SU-DHL-6 (cell line): ENCODE data around the gene ADM5.
A peak's percentile ranks its signal among the peaks of the same experiment; 100 is the strongest.

Experiments used
- H2AFZ ChIP-seq: fragments of 200-600 bp; sonication (generic); 2 replicates; pipeline ENCODE4 v1.6.1; 2014; ENCODE audit warnings: low read depth, mild to moderate bottlenecking, moderate library complexity, mixed read lengths, antibody characterized with exemption, low read length; ENCODE audit not compliant: severe bottlenecking
- H3F3A ChIP-seq: fragments of 200-600 bp; shearing (Covaris generic); 2 replicates; pipeline ENCODE4 v1.6.0; 2016; ENCODE audit warnings: antibody characterized with exemption, mild to moderate bottlenecking; ENCODE audit not compliant: insufficient read depth
- H3K27ac ChIP-seq: fragments of 200-600 bp; sonication (generic); 2 replicates; pipeline ENCODE4 v1.5.1; 2016; ENCODE audit warnings: low read depth, mild to moderate bottlenecking, low read length, moderate library complexity, mixed read lengths
- H3K27me3 ChIP-seq: fragments of 200-600 bp; sonication (generic), shearing (Covaris generic); 2 replicates; pipeline ENCODE4 v1.6.0; 2014; ENCODE audit warnings: mild to moderate bottlenecking, low read length
- H3K36me3 ChIP-seq: fragments of 200-600 bp; sonication (generic); 2 replicates; pipeline ENCODE4 v1.6.1; 2014; ENCODE audit warnings: mild to moderate bottlenecking, low read length, mixed read lengths
- H3K4me2 ChIP-seq: fragments of 300-600, 200-600 bp; shearing (Covaris generic), sonication (generic); 2 replicates; pipeline ENCODE4 v1.6.0; 2014; ENCODE audit warnings: low read length, low read depth, mild to moderate bottlenecking; ENCODE audit not compliant: poor library complexity, severe bottlenecking
- H3K4me3 ChIP-seq: fragments of 200-600 bp; sonication (generic); 2 replicates; pipeline ENCODE4 v1.5.1; 2014; ENCODE audit warnings: antibody characterized with exemption, low read length, mild to moderate bottlenecking, mixed read lengths; ENCODE audit not compliant: insufficient read depth, poor library complexity, severe bottlenecking
- H3K79me2 ChIP-seq: fragments of 200-600 bp; sonication (generic); 2 replicates; pipeline ENCODE4 v1.6.1; 2014; ENCODE audit warnings: mild to moderate bottlenecking, low read length, moderate library complexity; ENCODE audit not compliant: insufficient read depth
- H3K9ac ChIP-seq: fragments of 200-600 bp; sonication (generic); 2 replicates; pipeline ENCODE4 v1.7.0; 2014; ENCODE audit warnings: mild to moderate bottlenecking, low read length
- H3K9me2 ChIP-seq: fragments of 200-600 bp; sonication (generic); replicated peaks from 2 replicates; pipeline ENCODE4 v1.6.1; 2014; ENCODE audit warnings: low read length; ENCODE audit not compliant: insufficient read depth
- H3K9me3 ChIP-seq: fragments of 200-600 bp; sonication (generic); 2 replicates; pipeline ENCODE4 v1.6.1; 2014; ENCODE audit warnings: low read length, mixed read lengths; ENCODE audit not compliant: insufficient read depth
- H4K20me1 ChIP-seq: fragments of 200-600 bp; sonication (generic); 2 replicates; pipeline ENCODE4 v1.6.1; 2014; ENCODE audit warnings: low read depth, mild to moderate bottlenecking, antibody characterized with exemption, low read length, moderate library complexity, mixed read lengths
- EZH2phosphoT487 ChIP-seq: fragments of 200-600 bp; sonication (generic), shearing (Covaris generic); conservative IDR thresholded peaks from 2 replicates; pipeline ENCODE4 v1.6.1; 2018; ENCODE audit warnings: mild to moderate bottlenecking, antibody characterized with exemption, low read length, moderate library complexity, mixed read lengths
- TF ChIP-seq, protein P1 (sequence below): fragments of 200-600 bp; sonication (generic); IDR thresholded peaks from one replicate; pipeline ENCODE4 v1.5.1; 2017; ENCODE audit warnings: antibody characterized with exemption, mild to moderate bottlenecking, low read length, moderate library complexity; ENCODE audit not compliant: insufficient read depth, poor library complexity, severe bottlenecking

The ADM5 gene

DNA sequence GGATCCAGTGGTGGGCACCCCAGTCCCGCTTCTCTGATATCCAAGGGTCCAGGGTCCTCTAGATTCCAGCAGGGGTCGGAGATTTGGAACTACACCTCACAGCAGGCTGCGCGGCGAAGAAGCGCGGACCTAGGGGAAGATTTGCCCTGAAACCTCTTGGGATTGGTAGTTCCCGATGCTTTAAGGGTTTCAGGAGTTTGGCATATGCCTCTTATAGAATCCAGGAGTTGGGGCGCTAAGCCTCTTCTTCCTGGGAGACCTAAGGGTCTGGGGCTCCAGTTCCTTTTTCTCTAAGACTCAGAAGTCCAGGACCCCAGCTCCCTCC is 23.3 kb upstream of the ADM5 start:
- Histone ChIP-seq H3F3A (no peaks in the 10 kb centered on the region), H3K27me3 (no peaks in the 10 kb centered on the region), H4K20me1 (no peaks in the 10 kb centered on the region), H2AFZ (no peak overlapping the region), H3K9me2 (no peaks in the 10 kb centered on the region), H3K27ac (peak overlapping the region; percentile 90), H3K79me2 (peaks cover 44% of the 10 kb centered on the region), H3K36me3 (no peaks in the 10 kb centered on the region), H3K9me3 (no peaks in the 10 kb centered on the region), H3K4me3 (peak overlapping the region; percentile 96), H3K9ac (peak overlapping the region; percentile 90), H3K4me2 (peak overlapping the region; percentile 96)
- TF ChIP-seq EZH2phosphoT487 = no peak
- TF ChIP-seq, protein P1, sequence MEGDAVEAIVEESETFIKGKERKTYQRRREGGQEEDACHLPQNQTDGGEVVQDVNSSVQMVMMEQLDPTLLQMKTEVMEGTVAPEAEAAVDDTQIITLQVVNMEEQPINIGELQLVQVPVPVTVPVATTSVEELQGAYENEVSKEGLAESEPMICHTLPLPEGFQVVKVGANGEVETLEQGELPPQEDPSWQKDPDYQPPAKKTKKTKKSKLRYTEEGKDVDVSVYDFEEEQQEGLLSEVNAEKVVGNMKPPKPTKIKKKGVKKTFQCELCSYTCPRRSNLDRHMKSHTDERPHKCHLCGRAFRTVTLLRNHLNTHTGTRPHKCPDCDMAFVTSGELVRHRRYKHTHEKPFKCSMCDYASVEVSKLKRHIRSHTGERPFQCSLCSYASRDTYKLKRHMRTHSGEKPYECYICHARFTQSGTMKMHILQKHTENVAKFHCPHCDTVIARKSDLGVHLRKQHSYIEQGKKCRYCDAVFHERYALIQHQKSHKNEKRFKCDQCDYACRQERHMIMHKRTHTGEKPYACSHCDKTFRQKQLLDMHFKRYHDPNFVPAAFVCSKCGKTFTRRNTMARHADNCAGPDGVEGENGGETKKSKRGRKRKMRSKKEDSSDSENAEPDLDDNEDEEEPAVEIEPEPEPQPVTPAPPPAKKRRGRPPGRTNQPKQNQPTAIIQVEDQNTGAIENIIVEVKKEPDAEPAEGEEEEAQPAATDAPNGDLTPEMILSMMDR = no peak

DNA sequence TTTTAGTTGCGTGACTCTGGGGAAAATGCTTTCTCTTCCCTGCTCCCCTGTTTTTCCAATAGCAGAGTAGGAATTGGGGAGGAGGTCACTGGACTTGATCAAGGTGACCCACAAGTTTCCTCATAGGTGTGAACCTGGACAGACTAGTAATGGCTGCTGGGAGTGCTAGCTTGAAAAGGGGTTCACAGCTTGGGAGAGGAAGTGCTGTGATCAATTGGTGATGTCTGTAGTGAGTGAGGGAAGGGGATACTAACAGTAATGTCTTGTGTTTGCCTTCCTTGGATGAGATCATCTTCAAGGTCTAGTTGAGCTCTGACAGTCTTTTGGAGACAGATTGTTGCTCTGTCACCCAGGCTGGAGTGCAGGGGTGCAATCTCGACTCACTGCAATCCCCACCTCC is 21.9 kb upstream of the ADM5 start:
- no peak for TF ChIP-seq EZH2phosphoT487
- TF ChIP-seq, protein P1 = no peak
- Histone ChIP-seq H3K27me3 (no peaks in the 10 kb centered on the region), H3K79me2 (peaks cover 44% of the 10 kb centered on the region), H3K9me2 (no peaks in the 10 kb centered on the region), H3K4me3 (peak overlapping the region; percentile 27), H3K9me3 (no peaks in the 10 kb centered on the region), H3K4me2 (peak overlapping the region; percentile 96), H4K20me1 (no peaks in the 10 kb centered on the region), H2AFZ (no peak overlapping the region), H3K27ac (no peak overlapping the region), H3F3A (peaks cover 7% of the 10 kb centered on the region; the same call in 1 of the 2 replicates), H3K9ac (peak overlapping the region; percentile 90), H3K36me3 (no peaks in the 10 kb centered on the region)

DNA sequence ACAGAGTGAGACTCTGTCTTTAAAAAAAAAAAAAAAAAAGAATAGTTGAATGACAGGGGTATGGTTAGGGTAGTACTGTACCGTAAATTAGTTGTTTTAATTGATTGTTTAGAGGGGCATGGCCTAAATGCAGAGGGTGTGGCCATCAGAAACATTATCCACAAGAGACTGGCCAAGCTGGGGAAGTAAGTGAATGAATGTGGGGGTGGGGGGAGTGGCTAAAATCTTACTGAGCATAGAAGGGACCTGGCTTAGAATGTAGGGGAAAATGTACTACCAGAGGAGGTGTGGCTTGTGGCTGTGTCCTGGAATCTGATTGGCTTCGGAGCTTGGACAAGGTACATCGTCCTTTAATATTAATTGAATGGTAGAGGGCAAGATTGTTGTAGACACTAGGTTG is 19.9 kb upstream of the ADM5 start:
- no peak overlapping the region for H3K9ac ChIP-seq
- H3K79me2 ChIP-seq = peaks cover 30% of the 10 kb centered on the region
- no peak overlapping the region for H2AFZ ChIP-seq
- H3K4me2 ChIP-seq = no peak overlapping the region
- H3K9me3 ChIP-seq = no peaks in the 10 kb centered on the region
- H3K36me3 ChIP-seq = no peaks in the 10 kb centered on the region
- no peaks in the 10 kb centered on the region for H3K27me3 ChIP-seq
- no peak for TF ChIP-seq EZH2phosphoT487
- TF ChIP-seq, protein P1 = no peak
- no peak overlapping the region for H3K4me3 ChIP-seq
- no peaks in the 10 kb centered on the region for H3K9me2 ChIP-seq
- H4K20me1 ChIP-seq = no peaks in the 10 kb centered on the region
- peaks cover 14% of the 10 kb centered on the region for H3F3A ChIP-seq
- H3K27ac ChIP-seq = no peak overlapping the region
